ENCODE data around the gene C8B.

Gene C8B

DNA sequence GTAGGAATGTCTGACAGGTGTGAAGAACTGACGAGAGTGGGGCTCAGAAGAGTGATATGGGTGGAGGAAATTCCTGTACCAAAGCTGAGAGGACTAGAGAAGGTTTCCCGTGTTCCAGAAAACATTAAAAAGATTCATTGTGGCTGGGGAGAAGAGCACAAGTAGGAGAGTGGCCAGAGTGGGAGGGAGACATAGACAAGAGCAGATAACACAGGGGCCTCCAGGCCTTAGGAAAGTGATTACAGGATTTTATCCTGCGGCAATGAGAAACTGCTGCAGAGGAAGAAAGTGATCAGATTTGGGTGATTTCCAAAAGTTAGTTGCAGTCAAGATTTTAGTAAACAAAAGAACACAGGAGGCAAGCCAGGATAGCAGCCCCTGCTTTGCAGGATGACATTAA, 7.9 kb downstream of the C8B start:
- TF ChIP-seq, protein P1, sequence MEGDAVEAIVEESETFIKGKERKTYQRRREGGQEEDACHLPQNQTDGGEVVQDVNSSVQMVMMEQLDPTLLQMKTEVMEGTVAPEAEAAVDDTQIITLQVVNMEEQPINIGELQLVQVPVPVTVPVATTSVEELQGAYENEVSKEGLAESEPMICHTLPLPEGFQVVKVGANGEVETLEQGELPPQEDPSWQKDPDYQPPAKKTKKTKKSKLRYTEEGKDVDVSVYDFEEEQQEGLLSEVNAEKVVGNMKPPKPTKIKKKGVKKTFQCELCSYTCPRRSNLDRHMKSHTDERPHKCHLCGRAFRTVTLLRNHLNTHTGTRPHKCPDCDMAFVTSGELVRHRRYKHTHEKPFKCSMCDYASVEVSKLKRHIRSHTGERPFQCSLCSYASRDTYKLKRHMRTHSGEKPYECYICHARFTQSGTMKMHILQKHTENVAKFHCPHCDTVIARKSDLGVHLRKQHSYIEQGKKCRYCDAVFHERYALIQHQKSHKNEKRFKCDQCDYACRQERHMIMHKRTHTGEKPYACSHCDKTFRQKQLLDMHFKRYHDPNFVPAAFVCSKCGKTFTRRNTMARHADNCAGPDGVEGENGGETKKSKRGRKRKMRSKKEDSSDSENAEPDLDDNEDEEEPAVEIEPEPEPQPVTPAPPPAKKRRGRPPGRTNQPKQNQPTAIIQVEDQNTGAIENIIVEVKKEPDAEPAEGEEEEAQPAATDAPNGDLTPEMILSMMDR (IDR thresholded peaks at IDR 0.05; ENCODE audit: extremely low read depth, insufficient read depth, missing control alignments): no peak
- in situ Hi-C loops (cut with MboI; ENCODE audit: low pct_unique_long_range_greater_than_20kb, low sequenced_read_pairs, unreplicated experiment): no loop called here

DNA sequence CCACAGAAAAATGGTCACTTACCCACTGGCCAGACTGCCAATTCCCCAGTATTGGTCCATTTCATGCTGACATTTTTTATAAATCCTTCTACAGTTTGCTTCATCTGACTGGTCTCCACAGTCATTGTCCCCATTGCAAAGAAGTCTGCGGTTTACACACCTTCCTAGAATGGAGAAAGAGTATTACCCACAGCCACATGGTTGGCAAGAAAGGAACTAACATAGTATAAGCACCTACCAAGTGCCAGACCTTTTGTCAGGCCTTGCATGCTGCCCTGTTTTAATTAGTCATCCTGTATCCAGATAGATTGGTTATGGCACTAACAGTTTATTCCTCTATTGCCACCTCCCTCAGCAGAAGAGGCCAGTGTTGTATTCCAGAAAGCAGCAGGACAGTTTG, 11.2 kb downstream of the C8B start:
- TF ChIP-seq, protein P1 (IDR thresholded peaks at IDR 0.05; ENCODE audit: extremely low read depth, insufficient read depth, missing control alignments): no peak
- in situ Hi-C loops (cut with MboI; ENCODE audit: low pct_unique_long_range_greater_than_20kb, low sequenced_read_pairs, unreplicated experiment): no loop called here
- DNase-seq (ENCODE audit: low spot score): no peak

More for the DNA sequence above, 7.9 kb downstream of the C8B start:
- DNase-seq (ENCODE audit: low spot score): no peak

DNA sequence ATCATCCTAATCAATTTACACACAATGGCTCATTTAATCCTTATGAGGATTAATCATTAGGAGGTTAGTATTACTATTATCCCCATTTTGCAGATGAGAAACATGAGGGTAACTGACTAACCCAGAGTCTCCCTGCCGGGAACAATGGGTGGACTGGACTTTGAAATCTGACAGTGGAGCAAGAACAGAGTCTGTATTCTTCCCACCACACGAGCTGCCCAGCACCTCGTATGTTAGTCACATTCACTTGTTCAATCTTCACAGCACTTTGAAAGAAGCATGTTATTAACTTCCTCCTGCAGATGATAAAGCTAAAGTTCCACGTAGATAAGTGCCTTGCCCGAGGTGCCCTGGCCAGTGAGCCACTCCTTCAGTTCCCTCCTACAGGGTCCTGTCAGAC, 12.4 kb downstream of the C8B start:
- in situ Hi-C loops (cut with MboI; ENCODE audit: low pct_unique_long_range_greater_than_20kb, low sequenced_read_pairs, unreplicated experiment): no loop called here
- TF ChIP-seq, protein P1 (IDR thresholded peaks at IDR 0.05; ENCODE audit: extremely low read depth, insufficient read depth, missing control alignments): no peak
- DNase-seq (ENCODE audit: low spot score): no peak

DNA sequence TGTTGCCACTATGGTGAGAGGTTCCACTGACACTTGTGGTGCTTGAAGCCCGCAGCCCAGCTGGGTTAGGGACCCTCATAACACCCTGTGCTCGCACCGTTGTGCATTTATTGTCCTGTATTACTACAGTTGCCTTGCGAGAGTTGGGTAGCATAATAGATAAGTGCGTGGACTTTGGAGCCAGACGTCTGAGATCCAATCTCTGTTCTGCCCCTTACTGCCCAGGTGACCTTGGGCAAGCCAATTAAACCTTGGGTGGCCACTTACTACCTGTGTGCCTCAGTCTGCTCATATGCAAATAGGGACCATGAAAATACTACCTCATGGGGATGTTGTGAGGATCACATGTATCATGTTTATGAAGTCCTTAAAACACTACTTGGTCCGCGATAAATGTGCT, 13.3 kb downstream of the C8B start:
- in situ Hi-C loops (cut with MboI; ENCODE audit: low pct_unique_long_range_greater_than_20kb, low sequenced_read_pairs, unreplicated experiment): no loop called here
- TF ChIP-seq, protein P1 (IDR thresholded peaks at IDR 0.05; ENCODE audit: extremely low read depth, insufficient read depth, missing control alignments): no peak
- DNase-seq (ENCODE audit: low spot score): no peak

DNA sequence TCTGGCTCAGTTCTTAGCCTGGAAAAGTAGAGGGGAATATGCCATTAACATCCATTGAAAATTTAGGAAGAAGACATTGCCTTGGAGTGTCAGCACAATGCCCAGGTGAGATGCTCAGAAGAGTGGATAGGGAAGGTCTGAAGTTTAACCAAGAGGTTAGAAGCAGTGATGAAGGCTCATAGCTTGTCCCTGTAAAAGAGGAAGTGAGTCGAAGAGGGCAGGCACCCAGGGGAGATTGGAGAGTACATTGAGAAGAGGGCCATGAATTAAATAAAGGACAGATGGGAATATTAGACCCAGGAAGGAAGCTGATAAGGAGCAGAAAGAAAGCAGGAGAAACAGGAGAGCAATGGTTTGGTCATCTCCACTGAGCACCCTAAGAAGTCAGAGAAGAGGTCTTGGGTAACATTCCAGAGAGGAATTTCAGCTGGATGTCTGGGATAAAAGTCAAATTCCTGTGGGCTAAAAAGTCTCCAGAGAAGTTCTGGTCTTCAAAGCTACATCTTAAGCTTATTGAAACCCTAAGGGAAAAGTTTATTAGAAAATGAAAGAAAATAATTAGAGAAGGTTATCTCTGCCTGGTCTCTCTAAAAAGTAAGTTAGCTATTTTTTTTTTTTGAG, 17.3 kb downstream of the C8B start:
- TF ChIP-seq, protein P1 (IDR thresholded peaks at IDR 0.05; ENCODE audit: extremely low read depth, insufficient read depth, missing control alignments): no peak
- in situ Hi-C loops (cut with MboI; ENCODE audit: low pct_unique_long_range_greater_than_20kb, low sequenced_read_pairs, unreplicated experiment): no loop called here
- DNase-seq (ENCODE audit: low spot score): no peak

DNA sequence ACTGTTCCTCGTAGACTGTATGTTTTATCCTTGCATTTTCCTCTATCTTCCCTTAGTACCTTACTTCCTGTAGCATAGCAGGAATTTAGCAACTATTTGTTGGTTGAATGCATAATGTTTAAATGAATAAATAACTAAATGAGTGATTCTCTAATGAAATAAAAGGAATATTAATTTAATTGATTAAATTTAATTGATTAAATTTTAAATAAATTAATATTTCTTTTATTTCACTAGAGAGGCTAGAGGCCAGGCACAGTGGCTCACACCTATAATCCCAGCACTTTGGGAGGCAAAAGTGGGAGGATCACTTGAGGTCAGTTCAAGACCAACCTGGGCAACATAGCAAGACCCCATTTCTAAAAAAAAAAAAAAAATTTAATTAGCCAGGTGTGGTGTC, 25.8 kb downstream of the C8B start:
- TF ChIP-seq, protein P1 (IDR thresholded peaks at IDR 0.05; ENCODE audit: extremely low read depth, insufficient read depth, missing control alignments): no peak
- in situ Hi-C loops (cut with MboI; ENCODE audit: low pct_unique_long_range_greater_than_20kb, low sequenced_read_pairs, unreplicated experiment): no loop called here
- no peak for DNase-seq (ENCODE audit: low spot score)
